Endothelial cell of umbilical vein (primary cell): ENCODE measurements around the gene ATP2B2. TPM values are rescaled to one million over a fixed set of nuclear protein-coding genes. Genes with fewer than 3 reads are reported as not detected.

Experiments
- BruUV-seq: library from RNA; stranded (reverse); fragments of 400-500 nt; replicated peaks from 2 replicates; lab custom pipeline; 2021; lab: Mats Ljungman, UMichigan
- CTCF ChIA-PET: fragments of 300-600, 350-600 bp; sonication (Branson Sonifier 250); formaldehyde crosslinking; loops from one replicate; lab custom pipeline; 2021; ENCODE audit warnings: antibody characterized with exemption, inconsistent platforms; lab: Charles Lee
- POLR2A ChIA-PET: fragments of 300-600, 350-600 bp; sonication (Branson Sonifier 250); formaldehyde crosslinking; loops from one replicate; lab custom pipeline; 2021; ENCODE audit warnings: antibody characterized with exemption, inconsistent platforms; lab: Charles Lee
- DNase-seq: peaks from one replicate; pipeline ENCODE4 v3.0.0-alpha.2; 2011; ENCODE audit warnings: low read depth, low spot score
- FAIRE-seq: peaks from 2 replicates; lab custom pipeline; 2011; peaks lifted over from hg19 to GRCh38; lab: Jason Lieb, UNC
- H2AFZ ChIP-seq: 2 replicates; pipeline ENCODE4 v1.6.0; 2012; ENCODE audit warnings: low read depth, low read length, control low read depth, inconsistent platforms
- H3K27ac ChIP-seq: 2 replicates; pipeline ENCODE4 v1.5.1; 2011; ENCODE audit warnings: low read depth, mild to moderate bottlenecking, control low read depth, low read length, moderate library complexity; ENCODE audit not compliant: insufficient read depth
- H3K27me3 ChIP-seq, 2 experiments: 2 replicates each; pipeline versions ENCODE4 v1.6.0 to v1.6.1; 2011; ENCODE audit warnings: low read length in 2 of 2, mixed read lengths in 1 of 2; ENCODE audit not compliant: control insufficient read depth in 2 of 2, insufficient read depth in 2 of 2
- H3K36me3 ChIP-seq, 2 experiments: 2 replicates in 1 of 2; 3 replicates in 1 of 2; pipeline ENCODE4 v1.5.1; 2011; ENCODE audit warnings: low read length in 2 of 2, mild to moderate bottlenecking in 1 of 2, moderate library complexity in 1 of 2; ENCODE audit not compliant: control insufficient read depth in 2 of 2, insufficient read depth in 2 of 2; ENCODE audit errors: extremely low read depth in 1 of 2
- H3K4me1 ChIP-seq: 3 replicates; pipeline ENCODE4 v1.5.1; 2011; ENCODE audit warnings: mild to moderate bottlenecking, low read length; ENCODE audit not compliant: control insufficient read depth, insufficient read depth; ENCODE audit errors: extremely low read depth
- H3K4me2 ChIP-seq: 2 replicates; pipeline ENCODE4 v1.6.1; 2011; ENCODE audit warnings: low read length, control low read depth, mixed read lengths; ENCODE audit not compliant: insufficient read depth
- H3K4me3 ChIP-seq, 3 experiments: fragments of 200-600 bp in 1 of 3; sonication (generic), shearing (Covaris generic) in 1 of 3; replicated peaks in 1 of 3; 2 replicates each; pipeline ENCODE4 v1.5.1; 2011 to 2016; ENCODE audit warnings: control low read depth in 3 of 3, low read length in 3 of 3, mild to moderate bottlenecking in 2 of 3, inconsistent platforms in 1 of 3, low read depth in 1 of 3, moderate library complexity in 1 of 3; ENCODE audit not compliant: insufficient read depth in 1 of 3
- H3K79me2 ChIP-seq: 2 replicates; pipeline ENCODE4 v1.6.0; 2012; ENCODE audit warnings: low read length, inconsistent platforms; ENCODE audit not compliant: control insufficient read depth, insufficient read depth
- H3K9ac ChIP-seq: replicated peaks from 2 replicates; pipeline ENCODE3; 2011; ENCODE audit warnings: low read length, control low read depth; ENCODE audit not compliant: insufficient read depth; ENCODE audit errors: extremely low read depth
- H3K9me1 ChIP-seq: replicated peaks from 3 replicates; pipeline ENCODE4 v1.6.0; 2011; ENCODE audit warnings: mild to moderate bottlenecking, low read length; ENCODE audit not compliant: control insufficient read depth, insufficient read depth; ENCODE audit errors: extremely low read depth
- H3K9me3 ChIP-seq: replicated peaks from 2 replicates; pipeline ENCODE4 v1.5.1; 2012; ENCODE audit warnings: low read length, inconsistent platforms; ENCODE audit not compliant: control insufficient read depth, insufficient read depth
- H4K20me1 ChIP-seq: replicated peaks from 2 replicates; pipeline ENCODE3; 2011; ENCODE audit warnings: mild to moderate bottlenecking, low read length; ENCODE audit not compliant: control insufficient read depth, insufficient read depth; ENCODE audit errors: extremely low read depth
- CTCF ChIP-seq, 2 donors: IDR thresholded peaks; 1 replicate in 1 of 2; 2 replicates in 1 of 2; pipeline ENCODE4 v1.5.1; 2011; ENCODE audit warnings: low read length in 2 of 2, mild to moderate bottlenecking in 2 of 2, moderate library complexity in 2 of 2, control low read depth in 1 of 2, inconsistent platforms in 1 of 2, low read depth in 1 of 2; ENCODE audit not compliant: insufficient read depth in 1 of 2; ENCODE audit errors: extremely low read depth in 1 of 2
- EZH2 ChIP-seq: IDR thresholded peaks from 2 replicates; pipeline ENCODE4 v1.6.1; 2012; ENCODE audit warnings: borderline replicate concordance, low read depth, mild to moderate bottlenecking, moderate library complexity, low read length, inconsistent platforms; ENCODE audit not compliant: severe bottlenecking
- FOS ChIP-seq: IDR thresholded peaks from 2 replicates; pipeline ENCODE4 v1.6.1; 2011; ENCODE audit warnings: mild to moderate bottlenecking, low read length, moderate library complexity, borderline replicate concordance; ENCODE audit not compliant: insufficient read depth
- GATA2 ChIP-seq: IDR thresholded peaks from 2 replicates; pipeline ENCODE4 v1.7.0; 2011; ENCODE audit warnings: low read depth, mild to moderate bottlenecking, moderate library complexity, mixed read lengths, low read length; ENCODE audit not compliant: insufficient read length, insufficient read depth
- JUN ChIP-seq: IDR thresholded peaks from 2 replicates; pipeline ENCODE4 v1.6.1; 2011; ENCODE audit warnings: borderline replicate concordance, low read depth; ENCODE audit not compliant: insufficient read length, insufficient read depth
- MAX ChIP-seq: IDR thresholded peaks from 2 replicates; pipeline ENCODE4 v1.6.1; 2011; ENCODE audit not compliant: insufficient read depth, insufficient read length
- MYC ChIP-seq: IDR thresholded peaks from one replicate; pipeline ENCODE4 v1.6.1; 2011; ENCODE audit warnings: mild to moderate bottlenecking, low read depth, low read length
- POLR2A ChIP-seq: IDR thresholded peaks from 2 replicates; pipeline ENCODE4 v1.6.1; 2012; ENCODE audit warnings: low read depth, mild to moderate bottlenecking, control low read depth, low read length
- POLR2AphosphoS5 ChIP-seq: IDR thresholded peaks from 2 replicates; pipeline ENCODE4 v1.6.1; 2012; ENCODE audit warnings: low read depth, mild to moderate bottlenecking, control low read depth, low read length, moderate library complexity; ENCODE audit not compliant: insufficient read depth
- dilution Hi-C: fragments of 300-500 bp; cut with MboI; formaldehyde crosslinking; loops from one replicate; pipeline ENCODE4 v1.15.0; 2019; ENCODE audit warnings: low sequenced_read_pairs; ENCODE audit not compliant: extremely low pct_ligation_motif_present
- intact Hi-C: fragments of 100-400 bp; cut with micrococcal nuclease; formaldehyde crosslinking; loops from one replicate; pipeline ENCODE4 v1.10.0; 2022
- polyA plus RNA-seq, 4 experiments: library from polyadenylated mRNA; depleted of rRNA in 3 of 4; stranded (reverse) in 3 of 4; unstranded in 1 of 4; fragments of >200 nt; gene quantifications; 2 replicates each; pipeline versions ENCODE4 v1.2.1 to v1.2.3, GENCODE V29; 2011 to 2012; ENCODE audit warnings: missing spikeins in 1 of 4
- total RNA-seq: library from RNA; stranded (reverse); gene quantifications from 2 replicates; pipeline ENCODE4 v1.2.3, GENCODE V29; 2021

Gene ATP2B2
- total and polyA plus RNA-seq, 2 donors (not counting 3 experiments of a cell fraction or from before 2014, with no cell fraction given), result not detected

GRCh38 chr3:10291641-10292040 is 213.7 kb downstream of the ATP2B2 start:
- POLR2A ChIA-PET, result no interaction called here
- CTCF ChIA-PET, result no interaction called here
- no peak overlapping the region for H3K4me3 ChIP-seq
- H4K20me1 ChIP-seq, result no peaks in the 10 kb centered on the region
- no peaks in the 10 kb centered on the region for H3K9me1 ChIP-seq
- H3K79me2 ChIP-seq, result no peaks in the 10 kb centered on the region
- intact Hi-C loops, result no loop called here
- TF ChIP-seq POLR2AphosphoS5 (no peak), CTCF (IDR thresholded peaks at IDR 0.05; ENCODE audit: extremely low read depth in 1 of 2, insufficient read depth in 1 of 2, low read depth in 1 of 2, low read length in 2 of 2) (no peak), MAX (no peak), GATA2 (no peak), JUN (no peak), MYC (no peak), FOS (no peak), EZH2 (no peak), POLR2A (no peak)
- no peaks in the 10 kb centered on the region for H3K27me3 ChIP-seq
- H3K9ac ChIP-seq, result no peak overlapping the region
- dilution Hi-C loops, result no loop called here
- no peak overlapping the region for H3K27ac ChIP-seq
- DNase-seq (no peak), FAIRE-seq (no peak)
- H3K4me1 ChIP-seq, result no peaks in the 10 kb centered on the region
- BruUV-seq, result no TSS peak
- no peak overlapping the region for H3K4me2 ChIP-seq
- H3K9me3 ChIP-seq, result no peaks in the 10 kb centered on the region
- no peaks in the 10 kb centered on the region for H3K36me3 ChIP-seq
- H2AFZ ChIP-seq, result no peak overlapping the region
